ENCODE results near the gene SPIRE2.
"Not testable (repeated sequence)": the region's sequence is repeated elsewhere in the genome, so short reads cannot be mapped to it uniquely, and the experiment has no call there.

The SPIRE2 gene

GRCh38 chr16:89836484-89836883 is 8.2 kb downstream of the SPIRE2 start:
- H3K9me3 ChIP-seq (ENCODE audit: insufficient read depth, low read depth, low read length); H2AFZ ChIP-seq (ENCODE audit: insufficient read depth, low read length, poor library complexity); H3K14ac ChIP-seq (ENCODE audit: low read length); H2BK12ac ChIP-seq (ENCODE audit: low read length); H3K79me1 ChIP-seq (ENCODE audit: low read length); H3K79me2 ChIP-seq (ENCODE audit: control insufficient read depth, insufficient read depth, low read length, poor library complexity); H3K9ac ChIP-seq (ENCODE audit: low read length); DNase-seq; H2BK5ac ChIP-seq (ENCODE audit: low read depth, low read length, poor library complexity); H4K8ac ChIP-seq (ENCODE audit: low read depth, low read length); H3K4me3 ChIP-seq (ENCODE audit: low read depth, low read length); H3K23ac ChIP-seq (ENCODE audit: low read length); H3K18ac ChIP-seq (ENCODE audit: low read length); H4K91ac ChIP-seq (ENCODE audit: low read depth, low read length); H4K12ac ChIP-seq (ENCODE audit: low read depth, low read length); H3K4ac ChIP-seq (ENCODE audit: low read depth, low read length); H2AK5ac ChIP-seq (ENCODE audit: low read length); H2BK120ac ChIP-seq (ENCODE audit: insufficient read depth, low read length, poor library complexity); H3K4me2 ChIP-seq (ENCODE audit: low read length); H3K27me3 ChIP-seq (ENCODE audit: insufficient read depth, low read length): not testable (repeated sequence)
- Histone ChIP-seq H3K36me3 (ENCODE audit: control insufficient read depth in 1 of 2, insufficient read depth in 2 of 2, low read length in 2 of 2) (peaks cover 11 to 17% of the 10 kb centered on the region in 2 experiments), H3K4me1 (ENCODE audit: control insufficient read depth in 1 of 2, insufficient read depth in 2 of 2, low read length in 2 of 2) (peaks cover 22% of the 10 kb centered on the region in 2 experiments), H3K27ac (ENCODE audit: low read depth, low read length) (peak overlapping the region; percentile 41)
- WGBS (ENCODE audit: extremely low coverage, insufficient coverage, insufficient read length): no CpG with 5 or more reads among the region's 15 CpGs

DNA sequence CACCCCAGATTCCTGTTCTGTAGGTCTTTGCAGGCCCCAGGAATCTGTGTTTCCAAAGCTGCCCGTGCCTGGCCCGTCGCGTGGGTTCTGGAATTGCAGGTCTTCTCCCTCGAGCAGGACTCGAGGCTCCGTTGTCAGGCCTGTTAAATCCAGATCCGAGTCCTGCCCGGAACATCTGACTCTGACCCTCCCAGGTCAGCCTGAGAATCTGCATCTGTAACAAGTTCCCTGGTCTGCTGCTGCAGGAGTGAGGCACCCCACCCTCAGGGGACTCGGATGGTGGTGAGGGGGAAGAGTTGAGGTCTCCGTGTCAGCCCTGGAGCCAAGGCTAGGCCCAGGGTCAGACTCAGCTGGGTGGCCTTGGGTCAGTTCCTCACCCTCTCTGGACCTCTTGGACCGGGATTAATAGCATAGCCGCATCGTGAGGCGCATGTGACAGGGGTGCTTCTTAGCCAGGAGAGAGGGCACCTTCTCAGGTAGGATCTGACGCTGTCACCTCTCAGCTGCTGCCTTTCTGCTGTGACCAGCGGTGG is 8.8 kb downstream of the SPIRE2 start:
- Histone ChIP-seq H2BK5ac (ENCODE audit: low read depth, low read length, poor library complexity) (peak overlapping the region; percentile 8), H3K18ac (ENCODE audit: low read length) (peak overlapping the region; percentile 42), H3K23ac (ENCODE audit: low read length) (no peak overlapping the region), H3K4ac (ENCODE audit: low read depth, low read length) (no peak overlapping the region), H3K79me1 (ENCODE audit: low read length) (peaks cover 8% of the 10 kb centered on the region), H2BK12ac (ENCODE audit: low read length) (peak overlapping the region; percentile 42), H2BK120ac (ENCODE audit: insufficient read depth, low read length, poor library complexity) (peak overlapping the region; percentile 6), H3K79me2 (ENCODE audit: control insufficient read depth, insufficient read depth, low read length, poor library complexity) (peaks cover 2% of the 10 kb centered on the region), H2AFZ (ENCODE audit: insufficient read depth, low read length, poor library complexity) (no peak overlapping the region), H3K9ac (ENCODE audit: low read length) (no peak overlapping the region), H4K8ac (ENCODE audit: low read depth, low read length) (peak overlapping the region; percentile 34), H3K4me1 (ENCODE audit: control insufficient read depth in 1 of 2, insufficient read depth in 2 of 2, low read length in 2 of 2) (peaks cover 22% of the 10 kb centered on the region in 2 experiments), H4K91ac (ENCODE audit: low read depth, low read length) (peak overlapping the region; percentile 75), H3K4me3 (ENCODE audit: low read depth, low read length) (no peak overlapping the region), H3K4me2 (ENCODE audit: low read length) (no peak overlapping the region), H4K12ac (ENCODE audit: low read depth, low read length) (peak overlapping the region; percentile 76), H3K27me3 (ENCODE audit: insufficient read depth, low read length) (no peaks in the 10 kb centered on the region), H3K27ac (ENCODE audit: low read depth, low read length) (peak overlapping the region; percentile 41), H2AK5ac (ENCODE audit: low read length) (peak overlapping the region; percentile 22), H3K9me3 (ENCODE audit: insufficient read depth, low read depth, low read length) (peaks cover 7% of the 10 kb centered on the region), H3K14ac (ENCODE audit: low read length) (peak overlapping the region; percentile 31), H3K36me3 (ENCODE audit: control insufficient read depth in 1 of 2, insufficient read depth in 2 of 2, low read length in 2 of 2) (peaks cover 6 to 14% of the 10 kb centered on the region in 2 experiments)
- no peak for DNase-seq
- WGBS (ENCODE audit: extremely low coverage, insufficient coverage, insufficient read length): no CpG with 5 or more reads among the region's 17 CpGs

GRCh38 chr16:89841275-89841674 is 13.0 kb downstream of the SPIRE2 start:
- Histone ChIP-seq H2AFZ (ENCODE audit: insufficient read depth, low read length, poor library complexity) (no peak overlapping the region), H3K4me1 (ENCODE audit: control insufficient read depth in 1 of 2, insufficient read depth in 2 of 2, low read length in 2 of 2) (peaks cover 26% of the 10 kb centered on the region in 2 experiments), H3K36me3 (ENCODE audit: control insufficient read depth in 1 of 2, insufficient read depth in 2 of 2, low read length in 2 of 2) (peaks cover 2 to 3% of the 10 kb centered on the region in 2 experiments), H3K18ac (ENCODE audit: low read length) (no peak overlapping the region), H3K9me3 (ENCODE audit: insufficient read depth, low read depth, low read length) (peaks cover 2% of the 10 kb centered on the region), H4K8ac (ENCODE audit: low read depth, low read length) (no peak overlapping the region), H2BK12ac (ENCODE audit: low read length) (no peak overlapping the region), H3K79me1 (ENCODE audit: low read length) (peaks cover 12% of the 10 kb centered on the region), H3K14ac (ENCODE audit: low read length) (no peak overlapping the region), H3K27ac (ENCODE audit: low read depth, low read length) (no peak overlapping the region), H3K79me2 (ENCODE audit: control insufficient read depth, insufficient read depth, low read length, poor library complexity) (peaks cover 4% of the 10 kb centered on the region), H3K4me3 (ENCODE audit: low read depth, low read length) (no peak overlapping the region), H3K9ac (ENCODE audit: low read length) (no peak overlapping the region), H4K12ac (ENCODE audit: low read depth, low read length) (no peak overlapping the region), H2BK120ac (ENCODE audit: insufficient read depth, low read length, poor library complexity) (no peak overlapping the region), H3K4me2 (ENCODE audit: low read length) (no peak overlapping the region), H2BK5ac (ENCODE audit: low read depth, low read length, poor library complexity) (no peak overlapping the region), H4K91ac (ENCODE audit: low read depth, low read length) (no peak overlapping the region), H3K27me3 (ENCODE audit: insufficient read depth, low read length) (no peaks in the 10 kb centered on the region), H3K23ac (ENCODE audit: low read length) (no peak overlapping the region), H3K4ac (ENCODE audit: low read depth, low read length) (no peak overlapping the region), H2AK5ac (ENCODE audit: low read length) (no peak overlapping the region)
- no CpG with 5 or more reads among the region's 10 CpGs for WGBS (ENCODE audit: extremely low coverage, insufficient coverage, insufficient read length)
- no peak for DNase-seq

- H3K23ac ChIP-seq (ENCODE audit: low read length): no peak overlapping the region
- peaks cover 16 to 17% of the 10 kb centered on the region in 2 experiments for H3K4me1 ChIP-seq (ENCODE audit: control insufficient read depth in 1 of 2, insufficient read depth in 2 of 2, low read length in 2 of 2)
- H3K27me3 ChIP-seq (ENCODE audit: insufficient read depth, low read length): no peaks in the 10 kb centered on the region
- H3K79me1 ChIP-seq (ENCODE audit: low read length): peaks cover 5% of the 10 kb centered on the region
- no peak overlapping the region for H3K9ac ChIP-seq (ENCODE audit: low read length)
- H4K12ac ChIP-seq (ENCODE audit: low read depth, low read length): peak overlapping the region; percentile 68
- peak overlapping the region; percentile 59 for H3K27ac ChIP-seq (ENCODE audit: low read depth, low read length)
- peak overlapping the region; percentile 48 for H3K14ac ChIP-seq (ENCODE audit: low read length)
- H3K4me2 ChIP-seq (ENCODE audit: low read length): peak overlapping the region; percentile 2
- H2BK5ac ChIP-seq (ENCODE audit: low read depth, low read length, poor library complexity): peak overlapping the region; percentile 46
- no peak overlapping the region for H3K18ac ChIP-seq (ENCODE audit: low read length)
- no CpG with 5 or more reads among the region's 26 CpGs for WGBS (ENCODE audit: extremely low coverage, insufficient coverage, insufficient read length)
- H3K4me3 ChIP-seq (ENCODE audit: low read depth, low read length): no peak overlapping the region
- peak overlapping the region; percentile 43 for H4K8ac ChIP-seq (ENCODE audit: low read depth, low read length)
- H4K91ac ChIP-seq (ENCODE audit: low read depth, low read length): peak overlapping the region; percentile 18
- H2AK5ac ChIP-seq (ENCODE audit: low read length): peak overlapping the region; percentile 59
- no peak overlapping the region for H3K4ac ChIP-seq (ENCODE audit: low read depth, low read length)
- H3K9me3 ChIP-seq (ENCODE audit: insufficient read depth, low read depth, low read length): peaks cover 2% of the 10 kb centered on the region
- peak overlapping the region; percentile 54 for H2BK12ac ChIP-seq (ENCODE audit: low read length)
- H2AFZ ChIP-seq (ENCODE audit: insufficient read depth, low read length, poor library complexity): no peak overlapping the region
- peaks cover 2% of the 10 kb centered on the region for H3K79me2 ChIP-seq (ENCODE audit: control insufficient read depth, insufficient read depth, low read length, poor library complexity)
- peaks cover 8 to 9% of the 10 kb centered on the region in 2 experiments for H3K36me3 ChIP-seq (ENCODE audit: control insufficient read depth in 1 of 2, insufficient read depth in 2 of 2, low read length in 2 of 2)
- no peak overlapping the region for H2BK120ac ChIP-seq (ENCODE audit: insufficient read depth, low read length, poor library complexity)
- peak; percentile 82 to 95 for DNase-seq
Measured at GRCh38 chr16:89842471-89843408, 14.5 kb downstream of the SPIRE2 start.
